Measurements from ENCODE around the gene MAGI1. TPM values are rescaled to one million over a fixed set of nuclear protein-coding genes. Genes with fewer than 3 reads are reported as not detected.

The MAGI1 gene
- total and polyA plus RNA-seq, 2 donors (not counting 1 experiment from before 2014, with no cell fraction given) = 15.7 to 23.7 TPM

DNA sequence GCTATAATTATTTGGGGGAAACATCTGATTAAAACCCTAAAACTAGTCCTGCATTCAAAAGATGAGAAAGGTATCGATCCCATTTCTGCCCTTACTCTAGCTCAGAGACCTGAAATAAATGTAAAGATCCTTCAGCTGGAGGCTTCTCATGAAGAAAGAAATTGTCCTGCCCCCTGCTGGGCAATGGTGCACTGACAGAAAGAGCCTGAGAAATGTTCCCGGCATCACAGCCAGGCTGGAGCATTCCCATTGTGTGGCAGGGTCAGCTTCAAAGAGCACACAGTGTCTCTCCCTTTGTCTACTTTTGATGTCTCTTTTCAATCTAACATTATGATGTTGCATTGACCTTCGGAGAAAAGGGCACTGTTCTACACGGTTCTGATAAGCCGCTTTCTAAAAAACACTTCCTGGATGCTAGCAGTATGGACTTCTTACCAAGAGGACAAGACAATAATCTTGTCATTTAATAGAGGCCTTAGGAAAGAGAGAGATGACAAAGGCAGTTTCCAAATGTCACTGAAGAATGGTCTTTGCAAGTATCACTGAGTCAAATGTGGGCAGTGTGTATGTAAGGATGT is 287.5 kb downstream of the MAGI1 start:
- no peaks in the 10 kb centered on the region for H3K4me1 ChIP-seq (ENCODE audit: control insufficient read depth, extremely low read depth, insufficient read depth, low read length)
- TF ChIP-seq EZH2 (IDR thresholded peaks at IDR 0.05; ENCODE audit: low read length, missing control alignments) = no peak
- TF ChIP-seq, protein P1, sequence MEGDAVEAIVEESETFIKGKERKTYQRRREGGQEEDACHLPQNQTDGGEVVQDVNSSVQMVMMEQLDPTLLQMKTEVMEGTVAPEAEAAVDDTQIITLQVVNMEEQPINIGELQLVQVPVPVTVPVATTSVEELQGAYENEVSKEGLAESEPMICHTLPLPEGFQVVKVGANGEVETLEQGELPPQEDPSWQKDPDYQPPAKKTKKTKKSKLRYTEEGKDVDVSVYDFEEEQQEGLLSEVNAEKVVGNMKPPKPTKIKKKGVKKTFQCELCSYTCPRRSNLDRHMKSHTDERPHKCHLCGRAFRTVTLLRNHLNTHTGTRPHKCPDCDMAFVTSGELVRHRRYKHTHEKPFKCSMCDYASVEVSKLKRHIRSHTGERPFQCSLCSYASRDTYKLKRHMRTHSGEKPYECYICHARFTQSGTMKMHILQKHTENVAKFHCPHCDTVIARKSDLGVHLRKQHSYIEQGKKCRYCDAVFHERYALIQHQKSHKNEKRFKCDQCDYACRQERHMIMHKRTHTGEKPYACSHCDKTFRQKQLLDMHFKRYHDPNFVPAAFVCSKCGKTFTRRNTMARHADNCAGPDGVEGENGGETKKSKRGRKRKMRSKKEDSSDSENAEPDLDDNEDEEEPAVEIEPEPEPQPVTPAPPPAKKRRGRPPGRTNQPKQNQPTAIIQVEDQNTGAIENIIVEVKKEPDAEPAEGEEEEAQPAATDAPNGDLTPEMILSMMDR (conservative IDR thresholded peaks at IDR 0.05 in 1 of 2, IDR thresholded peaks at IDR 0.05 in 1 of 2; ENCODE audit: low read depth in 1 of 2, low read length in 2 of 2) = peak; percentile 67 to 86
- H3K36me3 ChIP-seq (ENCODE audit: control insufficient read depth, insufficient read depth, low read length) = no peaks in the 10 kb centered on the region
- H3K79me2 ChIP-seq (ENCODE audit: control insufficient read depth, insufficient read depth, low read length) = no peaks in the 10 kb centered on the region
- no peaks in the 10 kb centered on the region for H3K27me3 ChIP-seq (ENCODE audit: control insufficient read depth, insufficient read depth, low read length)
- H3K9me3 ChIP-seq (ENCODE audit: control insufficient read depth, insufficient read depth, low read depth, low read length) = no peaks in the 10 kb centered on the region
- peak; percentile 13 to 48 for DNase-seq (ENCODE audit: low read depth in 2 of 2)
- H3K27ac ChIP-seq (ENCODE audit: insufficient read depth, low read length) = no peak overlapping the region
- no peak overlapping the region for H3K9ac ChIP-seq (ENCODE audit: insufficient read depth, low read length)
- H2AFZ ChIP-seq (ENCODE audit: low read length) = no peak overlapping the region
- H3K4me2 ChIP-seq (ENCODE audit: extremely low read depth, insufficient read depth, low read length) = no peak overlapping the region
- H4K20me1 ChIP-seq (ENCODE audit: control insufficient read depth, extremely low read depth, insufficient read depth, low read length) = no peaks in the 10 kb centered on the region
- H3K4me3 ChIP-seq (replicated peaks in 1 of 4; ENCODE audit: control extremely low read depth in 1 of 4, insufficient read depth in 1 of 4, low read depth in 3 of 4, low read length in 4 of 4) = no peak overlapping the region

DNA sequence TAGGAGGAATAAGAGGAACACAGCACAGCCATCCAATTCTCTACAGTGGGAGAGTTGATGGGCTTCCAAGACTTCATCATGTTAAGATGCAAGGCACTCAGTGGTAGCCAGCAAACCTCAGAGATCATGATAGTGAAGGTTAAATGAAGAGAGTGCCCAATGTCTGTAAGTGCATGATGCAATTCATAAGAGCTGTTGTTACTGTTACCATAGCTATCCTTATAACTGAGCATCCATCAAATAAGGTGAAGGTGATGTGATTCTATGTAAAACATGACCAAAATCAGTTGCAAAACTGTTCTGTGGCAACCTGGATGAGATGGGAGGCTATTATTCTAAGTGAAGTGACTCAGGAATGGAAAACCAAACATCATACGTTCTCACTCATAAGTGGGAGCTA is 289.7 kb downstream of the MAGI1 start:
- TF ChIP-seq, protein P1 (conservative IDR thresholded peaks at IDR 0.05 in 1 of 2, IDR thresholded peaks at IDR 0.05 in 1 of 2; ENCODE audit: low read depth in 1 of 2, low read length in 2 of 2) = no peak
- TF ChIP-seq EZH2 (IDR thresholded peaks at IDR 0.05; ENCODE audit: low read length, missing control alignments) = no peak
- Histone ChIP-seq H3K9me3 (ENCODE audit: control insufficient read depth, insufficient read depth, low read depth, low read length) (no peaks in the 10 kb centered on the region), H3K36me3 (ENCODE audit: control insufficient read depth, insufficient read depth, low read length) (no peaks in the 10 kb centered on the region), H3K27ac (ENCODE audit: insufficient read depth, low read length) (no peak overlapping the region), H4K20me1 (ENCODE audit: control insufficient read depth, extremely low read depth, insufficient read depth, low read length) (no peaks in the 10 kb centered on the region), H3K79me2 (ENCODE audit: control insufficient read depth, insufficient read depth, low read length) (no peaks in the 10 kb centered on the region), H3K4me1 (ENCODE audit: control insufficient read depth, extremely low read depth, insufficient read depth, low read length) (no peaks in the 10 kb centered on the region), H3K27me3 (ENCODE audit: control insufficient read depth, insufficient read depth, low read length) (no peaks in the 10 kb centered on the region), H3K4me2 (ENCODE audit: extremely low read depth, insufficient read depth, low read length) (no peak overlapping the region), H2AFZ (ENCODE audit: low read length) (no peak overlapping the region), H3K4me3 (replicated peaks in 1 of 4; ENCODE audit: control extremely low read depth in 1 of 4, insufficient read depth in 1 of 4, low read depth in 3 of 4, low read length in 4 of 4) (no peak overlapping the region), H3K9ac (ENCODE audit: insufficient read depth, low read length) (no peak overlapping the region)
- peak in 1 of 2 donors; percentile 10 for DNase-seq (ENCODE audit: low read depth in 2 of 2)

DNA sequence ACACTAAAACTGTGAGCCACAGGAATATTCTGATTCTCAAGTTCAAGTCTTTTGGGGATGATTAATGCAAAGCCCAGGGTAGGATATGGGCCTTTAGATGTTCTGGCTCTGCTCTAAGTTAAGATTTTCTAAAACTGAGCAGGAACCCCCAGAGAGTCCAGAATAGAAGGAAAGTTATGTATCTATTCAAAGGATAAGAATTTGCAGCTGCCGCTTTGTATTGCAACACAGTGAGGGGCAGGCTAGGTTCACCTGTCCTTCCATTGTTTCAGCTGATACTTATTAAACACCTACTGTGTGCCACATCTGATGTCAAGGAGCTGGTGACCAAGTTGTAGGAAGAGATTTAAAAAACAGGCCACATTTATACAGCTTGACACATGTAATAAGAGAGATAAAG is 290.4 kb downstream of the MAGI1 start:
- Histone ChIP-seq H3K27ac (ENCODE audit: insufficient read depth, low read length) (no peak overlapping the region), H3K79me2 (ENCODE audit: control insufficient read depth, insufficient read depth, low read length) (no peaks in the 10 kb centered on the region), H3K4me3 (replicated peaks in 1 of 4; ENCODE audit: control extremely low read depth in 1 of 4, insufficient read depth in 1 of 4, low read depth in 3 of 4, low read length in 4 of 4) (no peak overlapping the region), H3K36me3 (ENCODE audit: control insufficient read depth, insufficient read depth, low read length) (no peaks in the 10 kb centered on the region), H3K27me3 (ENCODE audit: control insufficient read depth, insufficient read depth, low read length) (no peaks in the 10 kb centered on the region), H4K20me1 (ENCODE audit: control insufficient read depth, extremely low read depth, insufficient read depth, low read length) (no peaks in the 10 kb centered on the region), H3K4me1 (ENCODE audit: control insufficient read depth, extremely low read depth, insufficient read depth, low read length) (no peaks in the 10 kb centered on the region), H2AFZ (ENCODE audit: low read length) (no peak overlapping the region), H3K4me2 (ENCODE audit: extremely low read depth, insufficient read depth, low read length) (no peak overlapping the region), H3K9ac (ENCODE audit: insufficient read depth, low read length) (no peak overlapping the region), H3K9me3 (ENCODE audit: control insufficient read depth, insufficient read depth, low read depth, low read length) (no peaks in the 10 kb centered on the region)
- TF ChIP-seq, protein P1 (conservative IDR thresholded peaks at IDR 0.05 in 1 of 2, IDR thresholded peaks at IDR 0.05 in 1 of 2; ENCODE audit: low read depth in 1 of 2, low read length in 2 of 2) = no peak
- TF ChIP-seq EZH2 (IDR thresholded peaks at IDR 0.05; ENCODE audit: low read length, missing control alignments) = no peak
- DNase-seq (ENCODE audit: low read depth in 2 of 2) = no peak
